GM12865 (cell line): ENCODE results near the gene PQBP1.
A peak's percentile ranks its signal among the peaks of the same experiment; 100 is the strongest.

ENCODE experiments used
- DNase-seq: peaks from one replicate; pipeline ENCODE4 v3.0.0; 2010; ENCODE audit warnings: low read depth
- H3K4me3 ChIP-seq: 2 replicates; pipeline ENCODE4 v1.5.1; 2011; ENCODE audit warnings: mild to moderate bottlenecking, low read depth, low read length, control low read depth
- TF ChIP-seq, protein P1 (sequence below): IDR thresholded peaks from 2 replicates; pipeline ENCODE4 v1.5.1; 2011; ENCODE audit warnings: low read length, control low read depth, low read depth, inconsistent platforms; ENCODE audit not compliant: insufficient read depth; ENCODE audit errors: missing control alignments

Gene PQBP1

DNA sequence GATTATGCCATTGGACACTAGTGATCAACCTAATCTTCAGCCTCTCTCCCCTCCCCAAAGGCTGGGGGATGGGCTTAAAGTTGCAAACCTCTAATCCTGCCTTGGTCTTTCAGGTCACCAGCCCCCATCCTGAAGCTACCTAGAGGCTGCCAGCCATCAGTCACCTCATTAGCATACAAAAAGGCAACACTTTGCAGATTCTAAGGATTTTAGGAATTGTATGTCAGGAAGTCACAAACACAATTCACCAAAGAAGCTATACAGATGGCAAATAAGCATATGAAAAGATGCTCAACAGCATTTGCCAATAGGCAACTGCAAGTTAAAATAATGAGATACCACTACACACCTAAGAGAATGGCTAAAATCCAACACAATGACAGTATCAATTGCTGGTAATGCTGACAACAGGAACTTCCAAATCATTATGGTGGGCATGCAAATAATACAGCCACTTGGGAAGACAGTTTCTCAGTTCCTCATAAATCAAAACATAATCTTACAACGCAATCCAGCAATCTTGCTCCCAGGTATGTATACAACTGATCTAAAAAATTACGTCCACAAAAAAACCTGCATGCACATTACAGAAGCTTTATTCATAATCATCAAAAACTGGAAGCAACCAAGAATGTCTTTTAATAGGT lies 30.1 kb downstream of the PQBP1 start:
- DNase-seq, result no peak
- H3K4me3 ChIP-seq, result no peak overlapping the region

DNA sequence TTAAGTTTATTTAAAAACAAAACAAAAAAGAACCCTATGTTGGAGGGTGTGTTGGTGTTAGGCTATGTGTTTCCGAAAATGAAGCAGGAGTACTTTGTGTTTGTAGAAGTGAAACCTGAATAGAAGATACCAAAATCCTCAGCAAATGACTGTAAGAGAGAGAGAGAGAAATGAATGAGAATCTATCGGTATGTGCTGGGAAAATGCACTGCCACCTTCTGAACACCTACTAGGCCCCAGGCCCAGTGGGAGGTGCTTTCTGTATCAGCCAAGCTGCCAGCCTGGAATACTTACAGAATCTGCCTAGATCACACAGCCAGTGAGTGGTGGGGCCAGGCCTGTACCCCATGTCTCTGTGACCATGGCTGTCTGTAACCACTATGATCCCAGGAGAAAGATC lies 36.0 kb downstream of the PQBP1 start:
- TF ChIP-seq, protein P1, sequence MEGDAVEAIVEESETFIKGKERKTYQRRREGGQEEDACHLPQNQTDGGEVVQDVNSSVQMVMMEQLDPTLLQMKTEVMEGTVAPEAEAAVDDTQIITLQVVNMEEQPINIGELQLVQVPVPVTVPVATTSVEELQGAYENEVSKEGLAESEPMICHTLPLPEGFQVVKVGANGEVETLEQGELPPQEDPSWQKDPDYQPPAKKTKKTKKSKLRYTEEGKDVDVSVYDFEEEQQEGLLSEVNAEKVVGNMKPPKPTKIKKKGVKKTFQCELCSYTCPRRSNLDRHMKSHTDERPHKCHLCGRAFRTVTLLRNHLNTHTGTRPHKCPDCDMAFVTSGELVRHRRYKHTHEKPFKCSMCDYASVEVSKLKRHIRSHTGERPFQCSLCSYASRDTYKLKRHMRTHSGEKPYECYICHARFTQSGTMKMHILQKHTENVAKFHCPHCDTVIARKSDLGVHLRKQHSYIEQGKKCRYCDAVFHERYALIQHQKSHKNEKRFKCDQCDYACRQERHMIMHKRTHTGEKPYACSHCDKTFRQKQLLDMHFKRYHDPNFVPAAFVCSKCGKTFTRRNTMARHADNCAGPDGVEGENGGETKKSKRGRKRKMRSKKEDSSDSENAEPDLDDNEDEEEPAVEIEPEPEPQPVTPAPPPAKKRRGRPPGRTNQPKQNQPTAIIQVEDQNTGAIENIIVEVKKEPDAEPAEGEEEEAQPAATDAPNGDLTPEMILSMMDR, result no peak
- peak; percentile 65 for DNase-seq
- H3K4me3 ChIP-seq, result peak overlapping the region; percentile 16

More for the DNA sequence above, 30.1 kb downstream of the PQBP1 start:
- TF ChIP-seq, protein P1, result no peak

DNA sequence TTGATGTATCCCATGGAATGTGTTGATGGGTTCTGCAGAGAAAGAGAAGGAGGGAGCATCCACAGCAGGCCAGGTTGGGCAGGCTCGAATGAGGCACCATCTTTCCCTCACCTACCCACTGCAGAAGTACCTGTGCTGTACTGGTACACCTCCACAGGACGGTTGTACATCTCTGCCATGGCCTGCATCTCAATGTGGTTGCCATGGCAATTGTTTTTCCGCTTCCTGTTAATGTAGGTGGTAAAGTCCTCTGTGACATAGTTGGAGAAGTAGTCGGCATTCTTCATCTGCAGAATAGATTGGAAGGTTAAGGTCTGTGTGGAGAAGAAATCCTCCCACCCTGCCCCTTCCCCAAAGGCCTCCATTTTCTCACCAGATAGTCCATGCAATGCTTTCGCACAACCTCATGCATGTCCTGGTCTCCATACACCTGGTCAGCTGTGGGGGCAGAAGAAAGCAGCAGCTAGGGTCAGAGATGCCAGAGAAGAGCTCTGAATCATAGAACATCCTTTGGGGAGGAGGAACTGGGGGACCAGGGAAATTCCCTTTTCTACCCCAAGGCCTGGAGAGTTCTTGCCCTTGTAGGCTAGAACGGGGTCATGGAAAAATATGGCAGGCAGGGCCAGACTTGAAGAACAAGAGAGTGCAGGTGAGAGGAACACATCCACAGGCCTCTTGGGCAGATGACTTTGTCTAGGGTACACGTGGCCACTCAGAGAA lies 37.0 kb downstream of the PQBP1 start:
- TF ChIP-seq, protein P1, result no peak
- H3K4me3 ChIP-seq, result no peak overlapping the region
- no peak for DNase-seq

DNA sequence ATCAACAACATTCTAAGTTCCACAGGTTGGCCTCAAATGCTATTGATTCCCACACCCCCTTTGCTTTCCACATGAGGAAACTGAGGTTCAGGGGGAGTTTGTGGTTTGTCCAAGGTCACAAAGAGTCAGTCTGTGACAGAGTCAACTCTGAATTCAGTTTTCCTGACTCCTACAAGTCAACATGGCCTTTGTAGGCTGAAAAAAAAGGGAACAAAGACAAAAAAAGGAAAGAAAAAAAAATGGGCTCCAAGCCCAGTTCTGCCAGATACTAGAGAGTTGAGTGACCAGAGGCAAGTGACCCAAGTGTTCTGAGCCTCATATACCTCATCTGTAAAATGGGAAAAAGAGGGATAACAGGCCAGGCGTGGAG lies 37.6 kb downstream of the PQBP1 start:
- H3K4me3 ChIP-seq, result no peak overlapping the region
- TF ChIP-seq, protein P1, result no peak
- DNase-seq, result no peak

DNA sequence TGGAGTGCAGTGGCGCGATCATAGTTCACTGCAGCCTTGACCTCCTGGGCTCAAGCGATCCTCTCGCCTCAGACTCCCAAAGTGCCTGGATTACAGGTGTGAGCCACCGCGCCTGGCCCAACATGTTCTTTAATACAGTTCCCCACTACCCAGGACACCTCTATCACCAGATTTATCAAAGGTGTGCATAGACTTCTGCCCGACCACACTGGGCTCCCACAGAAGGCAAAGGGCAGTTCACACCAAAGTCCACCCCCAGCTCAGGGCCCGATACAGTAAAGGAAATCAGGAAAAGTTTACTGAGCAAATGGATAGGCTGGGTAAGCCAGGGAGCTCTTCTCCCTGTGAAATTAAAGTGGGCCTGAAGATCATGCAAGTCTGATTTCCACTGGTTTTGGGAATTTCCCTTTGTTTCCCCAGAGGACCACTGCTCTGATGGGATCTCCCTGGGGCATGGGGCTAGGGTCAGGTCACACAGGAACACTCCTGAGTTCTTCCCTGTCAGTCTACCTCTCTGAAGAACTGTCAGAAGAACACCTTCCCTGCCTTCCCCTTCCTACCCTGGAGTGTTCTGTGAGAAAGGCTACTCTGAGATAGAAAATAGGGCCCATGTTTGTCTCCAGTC lies 38.8 kb downstream of the PQBP1 start:
- no peak for DNase-seq
- H3K4me3 ChIP-seq, result peak overlapping the region; percentile 26; the same call in 1 of the 2 replicates
- TF ChIP-seq, protein P1, result no peak

DNA sequence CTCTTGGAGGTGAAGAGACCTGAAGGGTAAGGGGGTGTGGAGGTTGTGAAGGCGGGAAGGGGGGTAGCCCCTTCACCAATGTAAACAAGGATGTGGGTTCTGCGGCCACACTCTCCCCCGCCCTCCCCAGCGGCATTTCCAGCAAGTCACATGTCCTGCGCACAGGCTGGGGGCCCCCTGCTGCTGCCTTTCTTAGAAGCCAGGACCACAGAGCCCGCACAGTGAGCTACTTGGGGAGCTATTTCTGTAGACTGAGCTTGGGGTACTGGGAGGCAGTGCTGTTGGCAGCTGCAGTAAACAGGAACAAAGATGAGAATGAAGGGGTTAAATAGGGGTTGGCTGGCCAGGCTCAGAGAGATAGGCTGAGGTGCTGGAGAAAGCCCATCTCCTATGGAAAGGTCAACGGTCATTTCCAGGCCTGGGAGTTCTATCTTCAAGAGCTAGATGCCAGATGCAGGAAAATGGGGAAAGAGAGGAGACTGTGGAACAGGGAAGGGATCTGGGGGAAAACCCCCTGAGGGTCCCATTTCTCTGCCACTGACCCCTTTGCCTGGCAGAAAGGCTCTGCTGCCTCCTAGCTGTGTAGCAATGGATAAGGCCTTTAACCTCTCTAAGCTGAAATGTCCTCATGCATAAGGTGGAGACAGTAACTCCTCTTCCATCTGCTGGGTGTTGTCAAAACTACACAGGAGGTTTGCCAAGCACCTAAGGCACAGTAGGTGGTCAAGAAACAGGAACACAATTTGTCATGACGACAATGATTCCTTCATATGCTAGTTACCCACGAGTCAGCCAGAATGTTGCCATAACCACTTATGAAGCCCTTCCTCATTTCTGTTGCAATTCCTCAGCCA lies 39.6 kb downstream of the PQBP1 start:
- peak overlapping the region; percentile 58 for H3K4me3 ChIP-seq
- DNase-seq, result peak; percentile 95
- TF ChIP-seq, protein P1, result peak; percentile 38
